Panc1 (cell line): ENCODE measurements around the gene MYO16. TPM values are rescaled to one million over a fixed set of nuclear protein-coding genes. Genes with fewer than 3 reads are reported as not detected.
A peak's percentile ranks its signal among the peaks of the same experiment; 100 is the strongest.

Experiments used
- ATAC-seq: fragments of 200-7000 bp; cut with Tn5 transposase; 2 replicates; pipeline ENCODE4 v1.9.1; 2020; ENCODE audit warnings: mild to moderate bottlenecking, moderate library complexity
- BruUV-seq: library from RNA; stranded (reverse); fragments of 400-500 nt; replicated peaks from 2 replicates; lab custom pipeline; 2021; lab: Mats Ljungman, UMichigan
- CTCF ChIA-PET: fragments of 300-600 bp; sonication (Branson Sonifier 250); formaldehyde crosslinking; loops from one replicate; lab custom pipeline; 2022; ENCODE audit warnings: antibody characterized with exemption; lab: Charles Lee
- POLR2A ChIA-PET: fragments of 300-600 bp; sonication (Branson Sonifier 250); formaldehyde crosslinking; loops from one replicate; lab custom pipeline; 2022; ENCODE audit warnings: antibody characterized with exemption; lab: Charles Lee
- DNase-seq: peaks from one replicate; pipeline ENCODE4 v3.0.0-alpha.2; 2010; ENCODE audit warnings: low read depth, low spot score
- H3K27ac ChIP-seq: 2 replicates; pipeline ENCODE4 v1.5.1; 2011; ENCODE audit warnings: mild to moderate bottlenecking, low read length, inconsistent platforms
- H3K27me3 ChIP-seq: fragments of 200-500 bp; sonication (Bioruptor generic); 2 replicates; pipeline ENCODE4 v1.6.0; 2014; ENCODE audit warnings: low read length, inconsistent platforms; ENCODE audit not compliant: control insufficient read depth, insufficient read depth
- H3K36me3 ChIP-seq: fragments of 200-500 bp; sonication (Bioruptor generic); 2 replicates; pipeline ENCODE4 v1.5.1; 2014; ENCODE audit warnings: inconsistent platforms, mild to moderate bottlenecking, low read length, moderate library complexity; ENCODE audit not compliant: control insufficient read depth, insufficient read depth
- H3K4me1 ChIP-seq: 2 replicates; pipeline ENCODE4 v1.5.1; 2011; ENCODE audit warnings: inconsistent platforms, mild to moderate bottlenecking, low read length, moderate library complexity; ENCODE audit not compliant: control insufficient read depth, insufficient read depth
- H3K4me3 ChIP-seq, 2 experiments: 2 replicates each; pipeline ENCODE4 v1.5.1; 2011 to 2012; ENCODE audit warnings: low read depth in 2 of 2, low read length in 2 of 2, mild to moderate bottlenecking in 2 of 2, inconsistent platforms in 1 of 2, moderate library complexity in 1 of 2
- H3K9me3 ChIP-seq: fragments of 200-500 bp; sonication (Bioruptor generic); 2 replicates; pipeline ENCODE4 v1.5.1; 2014; ENCODE audit warnings: low read depth, mild to moderate bottlenecking, inconsistent platforms, low read length, moderate library complexity; ENCODE audit not compliant: control insufficient read depth, insufficient read depth
- CTCF ChIP-seq: fragments of 450-650 bp; IDR thresholded peaks from 2 replicates; pipeline ENCODE4 v1.5.1; 2017; ENCODE audit warnings: mild to moderate bottlenecking
- POLR2AphosphoS5 ChIP-seq: IDR thresholded peaks from 2 replicates; pipeline ENCODE4 v1.6.1; 2012; ENCODE audit warnings: mild to moderate bottlenecking, low read depth, low read length, moderate library complexity
- REST ChIP-seq, 2 experiments: IDR thresholded peaks; 2 replicates each; pipeline ENCODE4 v1.6.1; 2011 to 2012; ENCODE audit warnings: low read depth in 2 of 2, control low read depth in 1 of 2, low read length in 1 of 2, mild to moderate bottlenecking in 1 of 2, moderate library complexity in 1 of 2; ENCODE audit not compliant: insufficient read depth in 1 of 2
- SIN3A ChIP-seq: IDR thresholded peaks from 2 replicates; pipeline ENCODE4 v1.6.1; 2012; ENCODE audit warnings: low read depth, mild to moderate bottlenecking, low read length, moderate library complexity, borderline replicate concordance; ENCODE audit not compliant: insufficient read depth
- TCF7L2 ChIP-seq: IDR thresholded peaks from 2 replicates; pipeline ENCODE4 v1.6.1; 2011; ENCODE audit warnings: mild to moderate bottlenecking, low read depth, low read length, inconsistent platforms
- in situ Hi-C: cut with HindIII; loops from 2 replicates; pipeline ENCODE4 v1.10.0; 2016; ENCODE audit warnings: low sequenced_read_pairs, low pct_unique_long_range_greater_than_20kb
- intact Hi-C: fragments of 100-400 bp; cut with micrococcal nuclease; formaldehyde crosslinking; loops from one replicate; pipeline ENCODE4 v1.10.0; 2022; ENCODE audit not compliant: unreplicated experiment
- total RNA-seq: library from RNA; stranded (reverse); gene quantifications from one replicate; pipeline ENCODE4 v1.2.1, GENCODE V29; 2021; ENCODE audit not compliant: unreplicated experiment

Gene MYO16
- total RNA-seq, 1 experiment from 2014 or later, result 0.08 TPM

- no peaks in the 10 kb centered on the region for H3K36me3 ChIP-seq
- intact Hi-C loops, result no loop called here
- CTCF ChIA-PET, result no interaction called here
Measured at GRCh38 chr13:109227344-109227940, 598.0 kb downstream of the MYO16 start.

GRCh38 chr13:109228211-109228610, 598.8 kb downstream of the MYO16 start:
- Histone ChIP-seq H3K36me3 (no peaks in the 10 kb centered on the region), H3K4me3 (no peak overlapping the region), H3K9me3 (no peaks in the 10 kb centered on the region), H3K4me1 (peaks cover 3% of the 10 kb centered on the region), H3K27me3 (no peaks in the 10 kb centered on the region), H3K27ac (no peak overlapping the region)
- no peak for DNase-seq
- intact Hi-C loops, result no loop called here
- TF ChIP-seq SIN3A, result no peak
- TF ChIP-seq POLR2AphosphoS5, result no peak
- ATAC-seq, result no peak
- CTCF ChIA-PET, result no interaction called here
- BruUV-seq, result no TSS peak
- in situ Hi-C loops, result no loop called here
- POLR2A ChIA-PET, result no interaction called here

More at GRCh38 chr13:109227344-109227940, 598.0 kb downstream of the MYO16 start:
- H3K9me3 ChIP-seq, result no peaks in the 10 kb centered on the region
- TF ChIP-seq REST (IDR thresholded peaks at IDR 0.05; ENCODE audit: insufficient read depth in 1 of 2, low read depth in 2 of 2, low read length in 1 of 2), result no peak
- no peak for TF ChIP-seq TCF7L2
- TF ChIP-seq SIN3A, result no peak
- TF ChIP-seq POLR2AphosphoS5, result no peak
- TF ChIP-seq CTCF, result no peak
- in situ Hi-C loops, result no loop called here
- POLR2A ChIA-PET, result no interaction called here
- DNase-seq, result no peak
- H3K27me3 ChIP-seq, result no peaks in the 10 kb centered on the region
- H3K27ac ChIP-seq, result no peak overlapping the region
- no peak for ATAC-seq
- BruUV-seq, result no TSS peak
- peaks cover 3% of the 10 kb centered on the region; the same call in 1 of the 2 replicates for H3K4me1 ChIP-seq
- no peak overlapping the region for H3K4me3 ChIP-seq

- in situ Hi-C loops, result no loop called here
Measured at GRCh38 chr13:109231888-109232287, 602.5 kb downstream of the MYO16 start.

More at GRCh38 chr13:109231888-109232287, 602.5 kb downstream of the MYO16 start:
- Histone ChIP-seq H3K27ac (peak overlapping the region; percentile 23; the same call in 1 of the 2 replicates), H3K4me3 (no peak overlapping the region), H3K4me1 (peaks cover 3% of the 10 kb centered on the region), H3K36me3 (no peaks in the 10 kb centered on the region), H3K27me3 (no peaks in the 10 kb centered on the region), H3K9me3 (no peaks in the 10 kb centered on the region)
- DNase-seq, result no peak
- TF ChIP-seq TCF7L2 (no peak), CTCF (no peak), SIN3A (no peak)
- intact Hi-C loops, result no loop called here
- ChIA-PET POLR2A (no interaction called here), CTCF (no interaction called here)
- no peak for ATAC-seq
- no TSS peak for BruUV-seq
